ENCODE results near the gene SHOX.
"Not testable (repeated sequence)": the region's sequence is repeated elsewhere in the genome, so short reads cannot be mapped to it uniquely, and the experiment has no call there.

Gene SHOX

GRCh38 chrX:623599-624315 lies 6.8 kb upstream of the SHOX start:
- H3K27ac ChIP-seq = no peak overlapping the region
- ChIA-PET POLR2A (ENCODE audit: low non-redundant PET) (no interaction called here), CTCF (no interaction called here)
- DNase-seq (ENCODE audit: low spot score) = no peak
- no peak for TF ChIP-seq CTCF (conservative IDR thresholded peaks at IDR 0.05; ENCODE audit: low read depth)

- DNase-seq (ENCODE audit: low spot score) = no peak
- ChIA-PET POLR2A (ENCODE audit: low non-redundant PET) (no interaction called here), CTCF (no interaction called here)
- H3K27ac ChIP-seq = no peak overlapping the region
- TF ChIP-seq CTCF (conservative IDR thresholded peaks at IDR 0.05; ENCODE audit: low read depth) = no peak
Observed at GRCh38 chrX:625137-625691, 5.4 kb upstream of the SHOX start.

- DNase-seq (ENCODE audit: low spot score); CTCF ChIA-PET; POLR2A ChIA-PET (ENCODE audit: low non-redundant PET); H3K27ac ChIP-seq: not testable (repeated sequence)
Observed at GRCh38 chrX:626047-626446, 4.5 kb upstream of the SHOX start.

- ChIA-PET CTCF (no interaction called here), POLR2A (ENCODE audit: low non-redundant PET) (no interaction called here)
- TF ChIP-seq CTCF (conservative IDR thresholded peaks at IDR 0.05; ENCODE audit: low read depth) = no peak
- no peak for DNase-seq (ENCODE audit: low spot score)
- no peak overlapping the region for H3K27ac ChIP-seq
Observed at GRCh38 chrX:626745-627509, 3.7 kb upstream of the SHOX start.

GRCh38 chrX:627510-627981 lies 3.0 kb upstream of the SHOX start:
- POLR2A ChIA-PET (ENCODE audit: low non-redundant PET) = no interaction called here
- no peak for DNase-seq (ENCODE audit: low spot score)
- no peak overlapping the region for H3K27ac ChIP-seq
- CTCF ChIA-PET = no interaction called here
- TF ChIP-seq CTCF (conservative IDR thresholded peaks at IDR 0.05; ENCODE audit: low read depth) = no peak

- POLR2A ChIA-PET (ENCODE audit: low non-redundant PET) = no interaction called here
- CTCF ChIA-PET = no interaction called here
- TF ChIP-seq CTCF (conservative IDR thresholded peaks at IDR 0.05; ENCODE audit: low read depth) = no peak
- DNase-seq (ENCODE audit: low spot score) = no peak
- no peak overlapping the region for H3K27ac ChIP-seq
Observed at GRCh38 chrX:627995-628394, 2.6 kb upstream of the SHOX start.

Measured in RWPE1 (cell line).